Limb (tissue), 2 donors: ENCODE measurements around the gene CNGB1.
"Not testable (repeated sequence)": the region's sequence is repeated elsewhere in the genome, so short reads cannot be mapped to it uniquely, and the experiment has no call there.

Experiments used
- DNase-seq, 2 donors: peaks; one replicate each; pipeline ENCODE4 v3.0.0-alpha.2; 2016; ENCODE audit errors: extremely low spot score in 2 of 2

Gene CNGB1

DNA sequence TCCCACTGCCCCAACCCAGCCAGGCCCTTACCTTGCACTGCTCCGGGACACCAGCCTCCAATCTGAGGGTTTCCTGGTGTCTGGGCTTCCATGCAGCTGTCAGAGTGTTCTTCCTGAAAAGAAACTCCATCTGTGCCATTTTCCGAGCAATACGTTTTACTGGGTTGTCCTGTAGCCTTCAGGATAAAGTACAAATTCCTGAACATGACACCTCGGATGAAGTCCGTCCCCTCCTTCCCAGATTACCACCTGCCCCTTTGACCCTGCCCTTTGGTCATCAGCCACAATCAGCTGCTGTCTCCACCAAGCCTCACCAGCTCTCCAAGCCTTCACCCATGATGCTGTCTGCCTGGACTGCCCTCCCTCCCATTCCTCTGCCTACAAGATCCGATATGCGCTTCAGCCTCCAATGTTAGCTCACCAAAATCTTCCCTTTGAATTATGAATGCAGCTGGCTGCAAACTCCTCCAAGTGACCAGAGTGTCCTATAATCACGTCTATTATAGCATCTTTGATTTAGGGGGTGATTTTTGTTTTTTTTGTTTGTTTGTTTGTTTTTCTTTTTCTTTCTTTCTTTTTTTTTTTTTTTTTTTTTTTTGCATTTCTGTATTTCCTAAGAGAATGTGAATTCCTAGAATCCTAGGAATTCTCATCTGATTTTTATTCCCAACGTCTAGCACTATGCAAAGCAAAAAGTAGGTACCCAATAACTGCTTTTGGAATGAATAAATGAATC, 108.1 kb downstream of the CNGB1 start:
- DNase-seq = no peak

GRCh38 chr16:57859331-57859730, 111.6 kb downstream of the CNGB1 start:
- no peak for DNase-seq

DNA sequence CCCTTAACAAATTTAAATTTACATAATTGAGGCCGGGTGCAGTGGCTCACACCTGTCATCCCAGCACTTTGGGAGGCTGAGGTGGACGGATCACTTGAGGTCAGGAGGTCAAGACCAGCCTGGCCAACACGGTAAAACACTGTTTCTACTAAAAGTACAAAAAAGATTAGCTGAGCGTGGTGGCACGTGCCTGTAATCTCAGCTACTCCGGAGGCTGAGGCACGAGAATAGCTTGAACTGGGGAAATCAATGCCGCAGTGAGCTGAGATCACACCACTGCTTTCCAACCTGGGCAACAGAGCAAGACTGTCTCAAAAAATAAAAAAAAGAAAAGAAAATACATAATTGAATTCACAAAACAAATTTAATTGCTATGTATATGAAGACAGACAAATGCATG, 112.3 kb downstream of the CNGB1 start:
- no peak for DNase-seq

DNA sequence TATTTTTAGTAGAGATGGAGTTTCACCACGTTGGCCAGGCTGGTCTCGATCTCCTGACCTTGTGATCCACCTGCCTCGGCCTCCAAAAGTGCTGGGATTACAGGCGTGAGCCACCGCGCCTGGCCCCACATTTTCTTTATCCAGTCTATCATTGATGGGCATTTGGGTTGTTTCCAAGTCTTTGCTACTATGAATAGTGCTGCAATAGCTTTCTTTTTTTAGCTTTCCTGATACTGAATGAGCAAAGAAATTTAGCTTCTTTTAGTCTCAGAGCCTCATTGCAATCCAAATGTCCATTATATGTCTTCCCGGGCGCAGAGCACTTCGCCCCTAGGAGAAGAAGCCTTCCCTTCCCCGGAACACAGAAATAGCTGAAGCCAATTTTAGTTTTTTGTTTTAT, 112.9 kb downstream of the CNGB1 start:
- not testable (repeated sequence) for DNase-seq

DNA sequence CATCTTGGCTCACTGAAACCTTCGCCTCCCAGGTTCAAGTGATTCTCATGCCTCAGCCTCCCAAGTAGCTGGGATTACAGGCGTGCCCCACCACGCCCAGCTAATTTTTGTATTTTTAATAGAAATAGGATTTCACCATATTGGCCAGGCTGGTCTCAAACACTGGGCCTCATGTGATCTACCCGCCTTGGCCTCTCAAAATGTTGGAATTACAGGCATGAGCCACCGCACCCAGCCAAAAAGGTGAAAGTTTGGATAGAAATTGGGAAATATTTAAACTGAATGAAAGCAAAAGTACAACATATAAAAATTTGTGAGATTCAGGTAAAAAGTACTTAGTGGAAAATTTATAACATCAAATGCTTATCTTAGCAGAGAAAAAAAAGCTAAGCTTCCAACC, 115.7 kb downstream of the CNGB1 start:
- no peak for DNase-seq

DNA sequence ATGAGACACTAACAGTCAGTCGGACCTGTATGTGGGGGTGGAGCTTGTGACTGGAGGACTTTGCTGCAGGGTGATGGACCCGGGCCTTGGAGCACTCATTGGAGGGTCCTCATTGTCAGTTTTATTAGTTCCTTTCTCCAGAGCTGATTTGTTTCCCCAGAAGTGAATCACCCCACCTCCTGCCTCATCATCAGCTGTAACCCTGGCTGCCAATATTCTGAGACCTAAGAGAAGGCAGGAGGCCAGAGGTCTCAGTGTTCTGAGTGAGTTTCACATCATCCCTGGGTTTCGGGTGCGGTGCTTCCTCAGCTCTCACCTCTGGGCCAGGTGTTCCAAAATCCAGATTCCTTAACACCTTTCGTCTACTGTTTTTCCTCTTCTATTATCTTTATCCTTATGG, 118.7 kb downstream of the CNGB1 start:
- DNase-seq = no peak

DNA sequence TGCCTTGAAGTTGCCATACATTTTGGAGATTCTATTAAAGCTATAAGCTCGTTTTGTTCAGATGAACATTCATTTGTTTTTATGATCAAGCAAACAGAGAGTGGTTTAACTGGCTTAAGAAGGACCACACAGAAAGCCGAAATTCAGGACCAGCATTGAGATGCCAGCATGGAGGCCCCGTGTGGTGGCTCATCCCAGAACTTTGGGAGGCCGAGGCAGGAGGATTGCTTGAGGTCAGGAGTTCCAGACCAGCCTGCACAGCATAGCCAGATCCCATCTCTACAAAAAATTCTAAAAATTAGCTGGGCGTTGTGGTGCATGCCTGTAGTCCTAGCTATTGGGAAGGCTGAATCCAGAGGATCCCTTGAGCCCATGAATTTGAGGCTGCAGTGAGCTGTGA, 122.7 kb downstream of the CNGB1 start:
- no peak for DNase-seq

GRCh38 chr16:57846931-57847330, 124.0 kb downstream of the CNGB1 start:
- DNase-seq = not testable (repeated sequence)

GRCh38 chr16:57846078-57846697, 124.7 kb downstream of the CNGB1 start:
- no peak for DNase-seq

DNA sequence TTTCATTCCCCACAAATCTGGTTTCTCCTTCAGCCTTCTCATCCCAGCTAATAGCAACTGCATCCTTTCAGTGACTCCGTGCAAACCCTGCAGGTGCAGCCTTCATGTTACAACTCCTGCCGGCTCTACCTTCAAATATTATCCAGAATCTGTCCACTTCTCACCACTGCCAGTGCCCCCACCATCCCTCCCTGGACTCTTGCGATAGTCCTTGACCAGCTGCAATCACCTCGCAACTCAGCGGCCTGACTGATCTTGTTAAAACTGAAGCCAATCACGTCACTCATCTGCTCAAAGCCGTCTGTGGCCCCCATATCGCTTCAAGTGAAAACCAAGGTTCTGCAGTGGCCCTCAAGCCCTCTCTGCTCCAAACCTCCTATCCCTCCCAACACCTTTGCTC, 125.8 kb downstream of the CNGB1 start:
- no peak for DNase-seq

DNA sequence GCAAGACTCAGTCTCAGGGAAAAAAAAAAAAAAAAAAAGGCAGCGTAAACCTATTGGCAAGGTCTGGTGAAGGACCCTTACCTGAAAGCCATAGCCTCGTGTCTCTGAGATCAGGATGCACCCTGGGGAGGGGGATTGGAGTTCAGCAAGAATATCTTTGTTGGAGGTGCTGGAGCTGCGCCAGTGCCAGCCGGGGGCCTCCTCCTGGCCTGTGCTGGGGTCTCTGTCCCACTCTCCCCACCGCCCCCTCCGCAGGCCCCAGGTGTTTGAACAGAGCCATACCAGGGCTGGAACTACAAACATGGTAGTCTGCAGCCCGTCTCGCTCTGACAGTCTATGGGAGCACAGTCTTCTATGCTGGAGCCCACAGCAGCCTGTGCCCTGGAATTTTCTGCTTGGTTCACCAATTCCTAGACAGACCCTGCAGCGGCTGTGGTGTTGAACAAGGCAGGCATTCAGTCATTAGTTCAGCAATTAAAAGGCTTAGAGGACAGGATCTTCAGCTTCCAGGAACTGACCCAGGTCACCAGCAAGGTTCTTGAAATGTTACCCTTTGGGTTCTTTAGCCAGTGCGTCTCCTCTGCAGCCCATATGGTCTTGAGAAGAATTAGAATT, 126.4 kb downstream of the CNGB1 start:
- no peak for DNase-seq

DNA sequence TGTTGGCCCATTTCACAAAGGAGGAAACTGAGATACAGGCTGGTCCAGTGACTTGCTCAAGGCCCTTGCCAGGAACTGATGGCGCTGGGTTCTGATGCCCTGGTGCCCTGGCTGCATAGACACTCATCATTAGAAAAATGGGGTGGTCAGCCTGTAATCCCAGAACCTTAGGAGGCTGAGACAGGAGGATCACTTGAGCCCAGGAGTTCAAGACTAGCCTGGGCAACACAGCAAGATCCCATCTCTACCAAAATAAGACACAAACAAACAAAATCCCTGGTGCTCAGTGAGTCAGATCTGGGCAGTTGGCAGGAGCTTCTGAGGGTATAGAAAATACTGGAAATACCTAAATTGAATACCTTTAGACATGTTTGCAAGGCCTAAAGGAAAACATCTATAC, 127.5 kb downstream of the CNGB1 start:
- DNase-seq = no peak

DNA sequence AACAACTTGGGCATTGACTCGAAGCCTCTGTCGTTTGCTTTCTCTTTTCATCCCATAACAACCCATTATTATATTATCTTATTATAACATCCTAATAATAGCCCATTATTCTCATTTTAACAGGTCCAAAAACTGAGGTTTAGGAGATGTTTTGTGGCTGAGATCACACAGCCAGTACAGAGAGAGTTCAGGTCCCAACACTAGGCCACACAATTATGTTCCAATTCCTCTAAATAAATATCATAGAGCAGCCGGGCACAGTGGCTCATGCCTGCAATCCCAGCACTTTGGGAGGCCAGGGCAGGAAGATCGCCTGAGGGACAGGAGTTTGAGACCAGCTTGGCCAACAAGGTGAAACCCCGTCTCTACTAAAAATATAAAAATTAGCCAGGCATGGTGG, 128.3 kb downstream of the CNGB1 start:
- no peak for DNase-seq

- DNase-seq = no peak
Observed at GRCh38 chr16:57840833-57841232, 130.1 kb downstream of the CNGB1 start.

DNA sequence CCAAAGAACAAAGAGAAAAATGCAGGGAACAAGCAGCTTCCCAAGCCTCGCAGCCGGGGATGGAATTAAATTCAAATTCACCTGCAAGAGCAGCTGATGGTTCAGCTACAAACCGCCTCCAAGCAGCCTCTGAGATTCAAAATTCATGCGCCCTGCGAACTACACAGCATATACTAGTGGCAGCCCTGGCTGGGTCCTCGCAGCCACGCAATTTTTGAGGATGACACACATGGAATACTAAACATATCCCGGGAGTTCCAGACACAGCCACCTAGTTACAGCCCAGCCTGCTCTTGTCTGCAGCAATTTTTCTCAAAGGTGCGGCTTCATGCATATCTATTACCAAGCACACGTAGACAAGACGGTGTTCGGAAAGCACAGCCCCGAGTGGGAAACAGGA, 132.8 kb downstream of the CNGB1 start:
- DNase-seq = no peak

DNA sequence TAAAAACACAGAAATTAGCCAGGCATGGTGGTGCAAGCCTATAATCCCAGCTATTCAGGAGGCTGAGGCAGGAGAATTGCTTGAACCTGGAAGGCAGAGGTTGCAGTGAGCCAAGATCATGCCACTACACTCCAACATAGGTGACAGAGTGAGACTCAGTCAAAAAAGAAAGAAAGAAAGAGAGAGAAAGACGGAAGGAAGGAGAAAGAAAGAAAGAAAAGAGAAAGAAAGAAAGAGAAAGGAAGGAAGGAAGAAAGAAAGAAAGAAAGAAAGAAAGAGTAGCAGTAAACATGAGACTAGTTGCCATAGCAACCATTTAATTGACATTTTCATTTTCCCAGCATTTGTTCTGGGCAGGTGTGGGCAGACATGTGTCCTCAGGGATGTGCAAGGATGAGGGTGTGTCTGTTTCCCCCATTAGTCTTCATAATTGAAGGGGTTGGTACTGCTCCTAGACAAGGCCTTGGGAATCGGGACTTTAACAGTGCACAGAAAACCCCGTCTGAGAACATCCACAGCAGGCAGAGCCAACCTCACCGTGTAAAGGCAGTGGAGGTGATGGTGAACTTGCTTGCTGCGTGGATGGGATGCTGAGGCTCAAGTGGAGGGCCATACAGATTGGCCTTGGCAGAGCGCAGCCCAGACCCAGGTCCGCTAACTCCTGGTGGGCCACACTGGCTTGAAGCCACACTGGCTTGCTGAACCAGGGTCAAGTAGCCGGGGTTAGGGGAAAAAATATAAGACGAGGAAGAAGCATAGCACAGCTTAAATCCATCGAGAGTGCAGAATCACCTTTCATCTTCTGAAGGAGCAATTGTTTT, 133.4 kb downstream of the CNGB1 start:
- no peak for DNase-seq

DNA sequence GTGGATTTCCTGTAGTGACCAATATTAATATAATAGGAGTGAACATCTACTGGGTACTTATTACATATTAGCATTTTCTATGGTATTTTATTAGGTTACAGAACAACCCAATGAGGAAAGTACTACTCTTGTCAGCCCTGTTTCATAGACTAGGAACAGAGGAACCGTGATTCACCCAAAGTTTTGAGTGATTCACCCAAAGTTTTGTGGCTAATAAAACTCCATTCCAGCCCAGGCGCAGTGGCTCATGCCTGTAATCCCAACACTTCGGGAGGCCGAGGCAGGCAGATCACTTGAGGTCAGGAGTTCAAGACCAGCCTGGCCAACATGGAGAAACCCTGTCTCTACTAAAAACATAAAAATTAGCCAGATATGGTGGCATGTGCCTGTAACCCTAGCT, 135.5 kb downstream of the CNGB1 start:
- not testable (repeated sequence) for DNase-seq

DNA sequence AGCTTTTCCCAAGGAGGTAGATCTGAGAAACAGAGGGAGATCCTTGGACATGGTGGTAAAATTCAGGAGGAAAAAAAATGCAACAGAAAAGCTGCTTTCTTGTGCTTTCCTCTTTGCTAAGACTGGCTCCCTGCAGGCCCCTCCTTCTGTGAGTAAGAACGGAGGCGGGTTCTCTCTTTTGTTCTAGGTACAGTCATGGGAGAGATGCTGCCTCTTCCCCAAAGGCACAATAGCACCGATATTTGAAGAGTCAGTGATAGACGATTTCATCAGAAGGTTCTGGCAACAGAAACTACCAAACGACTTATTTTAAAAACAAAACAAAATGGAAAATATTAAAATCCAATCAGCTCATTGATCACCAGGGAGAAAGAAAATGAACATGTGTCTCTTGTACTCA, 136.0 kb downstream of the CNGB1 start:
- DNase-seq = no peak
